ENCODE data around the gene IFNL3. TPM values are rescaled to one million over a fixed set of nuclear protein-coding genes. Genes with fewer than 3 reads are reported as not detected.

IFNL3 gene
- total and polyA plus RNA-seq, 2 experiments from 2014 or later = not detected

GRCh38 chr19:39236527-39236926, 8.3 kb downstream of the IFNL3 start:
- no peak for DNase-seq
- Histone ChIP-seq H3K4me3 (no peak overlapping the region), H3F3A (ENCODE audit: insufficient read depth) (no peaks in the 10 kb centered on the region), H3K9me3 (ENCODE audit: low read depth) (no peaks in the 10 kb centered on the region), H3K79me2 (ENCODE audit: insufficient read depth) (no peaks in the 10 kb centered on the region), H4K20me1 (ENCODE audit: insufficient read depth) (no peaks in the 10 kb centered on the region), H3K4me1 (ENCODE audit: insufficient read depth) (no peaks in the 10 kb centered on the region), H3K9ac (no peak overlapping the region), H3K9me2 (ENCODE audit: insufficient read depth) (no peaks in the 10 kb centered on the region), H3K27me3 (replicated peaks; ENCODE audit: insufficient read depth) (peaks cover 34% of the 10 kb centered on the region), H3K36me3 (ENCODE audit: low read depth) (no peaks in the 10 kb centered on the region), H2AFZ (no peak overlapping the region), H3K4me2 (ENCODE audit: unreplicated experiment) (no peak overlapping the region), H3K27ac (no peak overlapping the region)
- no peak for TF ChIP-seq EZH2 (IDR thresholded peaks at IDR 0.05; ENCODE audit: insufficient read depth, poor library complexity, severe bottlenecking)
- TF ChIP-seq EZH2phosphoT487 (IDR thresholded peaks at IDR 0.05; ENCODE audit: insufficient read depth, low read depth) = no peak
- in situ Hi-C loops (cut with MboI) = no loop called here
- WGBS, 2 experiments (ENCODE audit: low coverage in 1 of 2, low lambda C conversion rate in 2 of 2, missing lambda C conversion rate in 2 of 2) = 37 to 40% methylated on average over 9 to 12 of the region's 12 CpGs

- no peaks in the 10 kb centered on the region for H3K9me3 ChIP-seq (ENCODE audit: low read depth)
- H3K4me1 ChIP-seq (ENCODE audit: insufficient read depth) = no peaks in the 10 kb centered on the region
- no peak overlapping the region for H2AFZ ChIP-seq
- no peaks in the 10 kb centered on the region for H4K20me1 ChIP-seq (ENCODE audit: insufficient read depth)
- H3K27ac ChIP-seq = no peak overlapping the region
- 52 to 55% methylated on average over 5 of the region's 5 CpGs for WGBS, 2 experiments (ENCODE audit: low coverage in 1 of 2, low lambda C conversion rate in 2 of 2, missing lambda C conversion rate in 2 of 2)
- peaks cover 14% of the 10 kb centered on the region for H3K27me3 ChIP-seq (replicated peaks; ENCODE audit: insufficient read depth)
- H3K79me2 ChIP-seq (ENCODE audit: insufficient read depth) = no peaks in the 10 kb centered on the region
- in situ Hi-C loops (cut with MboI) = no loop called here
- TF ChIP-seq EZH2phosphoT487 (IDR thresholded peaks at IDR 0.05; ENCODE audit: insufficient read depth, low read depth) (no peak), EZH2 (IDR thresholded peaks at IDR 0.05; ENCODE audit: insufficient read depth, poor library complexity, severe bottlenecking) (no peak)
- H3K9me2 ChIP-seq (ENCODE audit: insufficient read depth) = no peaks in the 10 kb centered on the region
- no peaks in the 10 kb centered on the region for H3F3A ChIP-seq (ENCODE audit: insufficient read depth)
- H3K9ac ChIP-seq = no peak overlapping the region
- H3K4me3 ChIP-seq = no peak overlapping the region
- H3K4me2 ChIP-seq (ENCODE audit: unreplicated experiment) = no peak overlapping the region
- DNase-seq = no peak
- H3K36me3 ChIP-seq (ENCODE audit: low read depth) = no peaks in the 10 kb centered on the region
Measured at GRCh38 chr19:39232708-39233107, 12.1 kb downstream of the IFNL3 start.

DNA sequence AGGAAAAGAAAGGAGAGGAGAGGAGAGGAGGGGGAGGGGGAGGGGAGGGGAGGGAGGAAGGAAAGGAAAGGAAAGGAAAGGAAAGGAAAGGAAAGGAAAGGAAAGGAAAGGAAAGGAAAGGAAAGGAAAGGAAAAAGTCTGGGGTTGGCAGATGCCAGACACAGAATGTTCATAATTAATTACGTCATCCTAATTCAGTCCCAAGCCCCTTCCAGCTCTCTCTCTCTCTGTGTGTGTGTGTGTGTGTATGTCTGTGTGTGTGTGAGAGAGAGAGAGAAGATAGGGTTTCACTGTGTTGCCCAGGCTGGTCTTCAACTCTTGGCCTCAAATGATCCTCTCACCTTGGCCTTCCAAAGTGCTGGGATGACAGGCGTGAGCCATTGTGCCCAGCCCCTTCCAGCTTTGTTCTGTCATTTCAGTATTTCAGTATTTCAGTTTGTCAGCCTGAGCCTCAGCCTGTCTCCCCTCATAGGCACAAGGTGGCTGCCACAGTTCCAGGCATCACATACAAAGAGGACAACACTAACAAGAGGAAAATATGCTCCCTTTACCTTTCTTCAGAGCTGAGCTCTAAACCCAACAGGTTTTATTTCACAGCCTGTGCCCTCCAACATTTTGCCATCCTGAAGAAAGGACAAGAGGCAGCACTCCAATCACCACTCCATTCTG, 14.6 kb downstream of the IFNL3 start:
- TF ChIP-seq EZH2phosphoT487 (IDR thresholded peaks at IDR 0.05; ENCODE audit: insufficient read depth, low read depth) (no peak), EZH2 (IDR thresholded peaks at IDR 0.05; ENCODE audit: insufficient read depth, poor library complexity, severe bottlenecking) (no peak)
- H3K36me3 ChIP-seq (ENCODE audit: low read depth) = no peaks in the 10 kb centered on the region
- no peaks in the 10 kb centered on the region for H3K9me3 ChIP-seq (ENCODE audit: low read depth)
- no peaks in the 10 kb centered on the region for H3K79me2 ChIP-seq (ENCODE audit: insufficient read depth)
- no peak overlapping the region for H3K4me2 ChIP-seq (ENCODE audit: unreplicated experiment)
- no peak for DNase-seq
- WGBS, 2 experiments (ENCODE audit: low coverage in 1 of 2, low lambda C conversion rate in 2 of 2, missing lambda C conversion rate in 2 of 2) = 35 to 45% methylated on average over 2 of the region's 2 CpGs
- H3K4me1 ChIP-seq (ENCODE audit: insufficient read depth) = no peaks in the 10 kb centered on the region
- H3F3A ChIP-seq (ENCODE audit: insufficient read depth) = no peaks in the 10 kb centered on the region
- no peak overlapping the region for H3K4me3 ChIP-seq
- H2AFZ ChIP-seq = no peak overlapping the region
- in situ Hi-C loops (cut with MboI) = no loop called here
- H3K27ac ChIP-seq = no peak overlapping the region
- no peaks in the 10 kb centered on the region for H3K9me2 ChIP-seq (ENCODE audit: insufficient read depth)
- H3K27me3 ChIP-seq (replicated peaks; ENCODE audit: insufficient read depth) = peaks cover 21% of the 10 kb centered on the region
- no peak overlapping the region for H3K9ac ChIP-seq
- no peaks in the 10 kb centered on the region for H4K20me1 ChIP-seq (ENCODE audit: insufficient read depth)

- Histone ChIP-seq H3K9ac (no peak overlapping the region), H3K4me2 (ENCODE audit: unreplicated experiment) (no peak overlapping the region), H3K27me3 (replicated peaks; ENCODE audit: insufficient read depth) (peaks cover 22% of the 10 kb centered on the region; the same call in 1 of the 2 replicates), H3K9me3 (ENCODE audit: low read depth) (no peaks in the 10 kb centered on the region), H3K4me1 (ENCODE audit: insufficient read depth) (no peaks in the 10 kb centered on the region), H3K27ac (no peak overlapping the region), H2AFZ (no peak overlapping the region), H3K4me3 (no peak overlapping the region), H3F3A (ENCODE audit: insufficient read depth) (no peaks in the 10 kb centered on the region), H3K36me3 (ENCODE audit: low read depth) (no peaks in the 10 kb centered on the region), H3K9me2 (ENCODE audit: insufficient read depth) (no peaks in the 10 kb centered on the region), H3K79me2 (ENCODE audit: insufficient read depth) (no peaks in the 10 kb centered on the region), H4K20me1 (ENCODE audit: insufficient read depth) (no peaks in the 10 kb centered on the region)
- TF ChIP-seq EZH2 (IDR thresholded peaks at IDR 0.05; ENCODE audit: insufficient read depth, poor library complexity, severe bottlenecking) (no peak), EZH2phosphoT487 (IDR thresholded peaks at IDR 0.05; ENCODE audit: insufficient read depth, low read depth) (no peak)
- no peak for DNase-seq
- WGBS, 2 experiments (ENCODE audit: low coverage in 1 of 2, low lambda C conversion rate in 2 of 2, missing lambda C conversion rate in 2 of 2) = 27 to 39% methylated on average over 3 of the region's 3 CpGs
- in situ Hi-C loops (cut with MboI) = no loop called here
Measured at GRCh38 chr19:39224910-39225309, 19.9 kb downstream of the IFNL3 start.

Measured in GM23248 (cell line).